Fibroblast of the aortic adventitia (primary cell): ENCODE data around the gene CLDN1. TPM values are rescaled to one million over a fixed set of nuclear protein-coding genes. Genes with fewer than 3 reads are reported as not detected.

Source experiments
- DNase-seq: peaks from one replicate; pipeline ENCODE4 v3.0.0-alpha.2; 2010; ENCODE audit warnings: low read depth
- H3K4me3 ChIP-seq: 2 replicates; pipeline ENCODE4 v1.5.1; 2011; ENCODE audit warnings: low read depth, mild to moderate bottlenecking, control low read depth, low read length, moderate library complexity
- CTCF ChIP-seq: IDR thresholded peaks from 2 replicates; pipeline ENCODE4 v1.5.1; 2011; ENCODE audit warnings: mild to moderate bottlenecking, low read length, control low read depth, inconsistent platforms; ENCODE audit not compliant: insufficient read depth
- total RNA-seq: library from RNA; depleted of rRNA; stranded (reverse); fragments of >200 nt; gene quantifications from 2 replicates; pipeline ENCODE4 v1.2.3, GENCODE V29; 2012; ENCODE audit warnings: low replicate concordance

The CLDN1 gene
- total RNA-seq, 1 donor = 0.18 TPM

GRCh38 chr3:190338717-190339116 lies 16.5 kb upstream of the CLDN1 start:
- no peak overlapping the region for H3K4me3 ChIP-seq
- peak; percentile 31 for DNase-seq
- no peak for TF ChIP-seq CTCF

- no peak overlapping the region for H3K4me3 ChIP-seq
- TF ChIP-seq CTCF = no peak
- DNase-seq = no peak
Measured at GRCh38 chr3:190337301-190337700, 15.1 kb upstream of the CLDN1 start.

GRCh38 chr3:190336516-190337189 lies 14.4 kb upstream of the CLDN1 start:
- no peak for DNase-seq
- TF ChIP-seq CTCF = no peak

GRCh38 chr3:190333961-190334360 lies 11.7 kb upstream of the CLDN1 start:
- no peak for DNase-seq

More at GRCh38 chr3:190336516-190337189, 14.4 kb upstream of the CLDN1 start:
- H3K4me3 ChIP-seq = no peak overlapping the region

GRCh38 chr3:190330936-190331734 lies 8.9 kb upstream of the CLDN1 start:
- DNase-seq = no peak
- TF ChIP-seq CTCF = no peak
- H3K4me3 ChIP-seq = no peak overlapping the region

More at GRCh38 chr3:190333961-190334360, 11.7 kb upstream of the CLDN1 start:
- TF ChIP-seq CTCF = no peak
- no peak overlapping the region for H3K4me3 ChIP-seq

GRCh38 chr3:190326930-190327329 lies 4.7 kb upstream of the CLDN1 start:
- H3K4me3 ChIP-seq = no peak overlapping the region
- peak; percentile 15 for TF ChIP-seq CTCF
- DNase-seq = peak; percentile 89
